K562 (cell line): ENCODE data around the gene AFF1. TPM values are rescaled to one million over a fixed set of nuclear protein-coding genes. Genes with fewer than 3 reads are reported as not detected.

Experiments
- ATAC-seq: fragments of 200-7000 bp; cut with Tn5 transposase; 3 replicates; pipeline ENCODE4 v1.9.1; 2020; ENCODE audit warnings: moderate library complexity
- BruUV-seq: library from RNA; stranded (reverse); fragments of 400-500 nt; replicated peaks from 2 replicates; lab custom pipeline; 2021; lab: Mats Ljungman, UMichigan
- CTCF ChIA-PET: fragments of 300-600 bp; formaldehyde crosslinking; extraction: SDS; loops from one replicate; lab custom pipeline; 2021; ENCODE audit warnings: low intra/inter-chr PET ratio; lab: Yijun Ruan, JAX
- POLR2A ChIA-PET: fragments of 300-600, 350-650 bp; sonication (Branson Sonifier 250); formaldehyde crosslinking; extraction: SDS; loops from one replicate; lab custom pipeline; 2021; ENCODE audit warnings: antibody characterized with exemption, inconsistent platforms; lab: Yijun Ruan, JAX
- DNase-seq, 4 experiments: peaks; one replicate each; pipeline versions ENCODE4 v3.0.0 to v3.0.0-alpha.2; 2011 to 2018; ENCODE audit warnings: low spot score in 3 of 4, mixed read lengths in 3 of 4; ENCODE audit errors: extremely low read depth in 1 of 4
- FAIRE-seq: peaks from 2 replicates; lab custom pipeline; 2011; peaks lifted over from hg19 to GRCh38; lab: Jason Lieb, UNC
- H2AFZ ChIP-seq: 2 replicates; pipeline ENCODE4 v1.6.0; 2011; ENCODE audit warnings: low read depth, low read length, control low read depth, inconsistent platforms
- H3K27ac ChIP-seq: fragments of 200-600 bp; 3 replicates; pipeline ENCODE4 v1.8.0; 2011; ENCODE audit warnings: low read depth, mild to moderate bottlenecking, control low read depth, inconsistent platforms, low read length, moderate library complexity, mixed read lengths; ENCODE audit errors: extremely low read depth
- H3K27me3 ChIP-seq, 2 experiments: fragments of 300-600 bp in 1 of 2; 2 replicates in 1 of 2; 3 replicates in 1 of 2; pipeline versions ENCODE4 v1.6.0 to v1.8.0; 2011; ENCODE audit warnings: inconsistent platforms in 2 of 2, low read length in 2 of 2, mild to moderate bottlenecking in 1 of 2, mixed read lengths in 1 of 2, moderate library complexity in 1 of 2; ENCODE audit not compliant: control insufficient read depth in 2 of 2, insufficient read depth in 2 of 2
- H3K36me3 ChIP-seq: fragments of 300-600 bp; 3 replicates; pipeline ENCODE4 v1.8.0; 2011; ENCODE audit warnings: mild to moderate bottlenecking, low read length, inconsistent platforms; ENCODE audit not compliant: control insufficient read depth, insufficient read depth
- H3K4me1 ChIP-seq, 2 experiments: fragments of 200-600 bp in 1 of 2; replicated peaks in 1 of 2; 2 replicates in 1 of 2; 3 replicates in 1 of 2; pipeline versions ENCODE4 v1.5.1 to v1.8.0; 2011; ENCODE audit warnings: inconsistent platforms in 2 of 2, low read length in 2 of 2, mild to moderate bottlenecking in 1 of 2, mixed read lengths in 1 of 2, moderate library complexity in 1 of 2; ENCODE audit not compliant: control insufficient read depth in 2 of 2, insufficient read depth in 2 of 2
- H3K4me2 ChIP-seq: 2 replicates; pipeline ENCODE4 v1.6.1; 2011; ENCODE audit warnings: low read length, control low read depth, inconsistent platforms, mixed read lengths; ENCODE audit not compliant: insufficient read depth
- H3K4me3 ChIP-seq: fragments of 200-600 bp; sonication (generic), shearing (Covaris generic); 2 replicates; pipeline ENCODE4 v1.5.1; 2016; ENCODE audit warnings: control low read depth, inconsistent platforms
- H3K79me2 ChIP-seq: fragments of 200-600 bp; 3 replicates; pipeline ENCODE4 v1.8.0; 2011; ENCODE audit warnings: low read length, inconsistent platforms; ENCODE audit not compliant: control insufficient read depth, insufficient read depth
- H3K9ac ChIP-seq, 2 experiments: 2 replicates each; pipeline versions ENCODE4 v1.6.0 to v1.6.1; 2011; ENCODE audit warnings: low read depth in 2 of 2, low read length in 2 of 2, control low read depth in 1 of 2, inconsistent platforms in 1 of 2, mild to moderate bottlenecking in 1 of 2, mixed read lengths in 1 of 2; ENCODE audit not compliant: insufficient read depth in 1 of 2
- H3K9me1 ChIP-seq: one replicate; pipeline ENCODE4 v1.6.0; 2011; ENCODE audit warnings: inconsistent platforms, mild to moderate bottlenecking, low read length, moderate library complexity; ENCODE audit not compliant: control insufficient read depth, insufficient read depth
- H3K9me3 ChIP-seq: replicated peaks from 2 replicates; pipeline ENCODE4 v1.5.1; 2011; ENCODE audit warnings: low read depth, low read length, inconsistent platforms; ENCODE audit not compliant: control insufficient read depth, insufficient read depth
- H4K20me1 ChIP-seq: replicated peaks from 2 replicates; pipeline ENCODE4 v1.6.1; 2011; ENCODE audit warnings: low read length, inconsistent platforms, mixed read lengths; ENCODE audit not compliant: control insufficient read depth, insufficient read depth
- ERF ChIP-seq: fragments of 450-650 bp; formaldehyde crosslinking; IDR thresholded peaks from 2 replicates; pipeline ENCODE4 v1.4.0; 2020; ENCODE audit warnings: mild to moderate bottlenecking, mixed read lengths
- GABPB2 ChIP-seq: fragments of 250-450 bp; sonication (Bioruptor Pico); conservative IDR thresholded peaks from 2 replicates; pipeline ENCODE4 v1.5.1; 2021; ENCODE audit warnings: mild to moderate bottlenecking
- RBM25 ChIP-seq: fragments of 200-400 bp; formaldehyde crosslinking; IDR thresholded peaks from 2 replicates; pipeline ENCODE4 v1.6.1; 2018; ENCODE audit warnings: low read length, low read depth, moderate library complexity; ENCODE audit not compliant: severe bottlenecking
- ZNF174 ChIP-seq: fragments of 250-450 bp; sonication (Bioruptor Pico); IDR thresholded peaks from 2 replicates; pipeline ENCODE4 v1.4.0; 2020; ENCODE audit warnings: mild to moderate bottlenecking
- ZNF41 ChIP-seq: fragments of 250-450 bp; sonication (Bioruptor Pico); conservative IDR thresholded peaks from 2 replicates; pipeline ENCODE4 v1.4.0; 2020; ENCODE audit warnings: mild to moderate bottlenecking
- WGBS: fragments of 100-300 bp; shearing (Covaris generic); methylation state at CpG from one replicate; pipeline ENCODE4 v1.1.6; 2016; ENCODE audit warnings: low coverage, mixed read lengths; ENCODE audit not compliant: insufficient coverage; ENCODE audit errors: missing lambda C conversion rate; 5-methylcytosine and 5-hydroxymethylcytosine counted together
- in situ Hi-C: fragments of 300-500 bp; cut with MboI; formaldehyde crosslinking; loops from 4 replicates; pipeline ENCODE4 v1.15.0; 2018; ENCODE audit warnings: inconsistent platforms, mixed read lengths
- intact Hi-C: fragments of 100-400 bp; cut with micrococcal nuclease; formaldehyde crosslinking; loops from 2 replicates; pipeline ENCODE4 v1.14.2; 2022
- polyA plus RNA-seq, 8 experiments: library from polyadenylated mRNA; depleted of rRNA in 4 of 8; stranded (reverse) in 5 of 8; unstranded in 3 of 8; fragments of >200 nt; fragmentation: Nextera tagmentation in 2 of 8; fragmentation: Illumina TruSeq in 1 of 8; extraction: Ambion mirVana in 2 of 8; extraction: Trizol in 1 of 8; gene quantifications; 2 replicates each; pipeline versions ENCODE4 v1.2.1 to v1.2.3, GENCODE V29; 2011 to 2014; ENCODE audit warnings: inconsistent platforms in 1 of 8, missing spikeins in 1 of 8
- total RNA-seq, 7 experiments: library from RNA; depleted of rRNA in 6 of 7; stranded (reverse); fragments of >200 nt in 6 of 7; fragmentation: Illumina TruSeq in 2 of 7; extraction: Trizol in 2 of 7; gene quantifications; 2 replicates each; pipeline versions ENCODE4 v1.2.1 to v1.2.3, GENCODE V29; 2011 to 2021; ENCODE audit warnings: low replicate concordance in 1 of 7
- TF ChIP-seq, protein P1 (sequence below): sonication (generic); formaldehyde crosslinking; IDR thresholded peaks from 2 replicates; pipeline ENCODE4 v1.4.0; 2020; ENCODE audit warnings: mild to moderate bottlenecking, missing genetic modification reagents
- TF ChIP-seq, protein P2 (sequence below): fragments of 450-650 bp; formaldehyde crosslinking; IDR thresholded peaks from 2 replicates; pipeline ENCODE4 v1.4.0; 2022; ENCODE audit warnings: missing genetic modification characterization
- TF ChIP-seq, protein P3 (sequence below): fragments of 250-450 bp; sonication (Bioruptor Pico); IDR thresholded peaks from 2 replicates; pipeline ENCODE4 v1.5.0; 2021; ENCODE audit warnings: mild to moderate bottlenecking, moderate library complexity

The AFF1 gene
- total and polyA plus RNA-seq, 9 of the 15 experiments (the other 6 are each of a cell fraction or from before 2014, with no cell fraction given): 4.1 to 47.5 (median 17.2) TPM

DNA sequence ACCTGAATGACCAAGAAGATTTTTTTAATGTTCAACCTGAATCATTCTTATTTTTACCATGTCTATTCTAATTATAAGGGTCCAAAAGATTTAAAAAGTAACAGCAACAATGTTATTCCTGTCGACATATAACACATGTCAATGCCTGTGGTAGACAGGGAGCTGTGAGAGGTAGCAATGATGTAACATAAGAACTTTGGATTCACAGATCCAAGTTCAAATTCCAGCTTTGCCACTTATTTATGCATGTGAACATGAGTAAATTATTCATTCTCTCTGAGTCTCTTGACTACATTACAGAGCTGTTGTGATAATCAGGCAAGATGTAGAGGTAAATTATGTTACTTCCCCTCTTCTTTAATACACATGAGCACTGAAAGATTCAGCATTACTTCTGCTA lies 231.1 kb downstream of the AFF1 start:
- no peak overlapping the region for H3K27ac ChIP-seq
- H3K9me1 ChIP-seq: no peaks in the 10 kb centered on the region
- no peak overlapping the region for H3K4me3 ChIP-seq
- 81% methylated on average over 1 of the region's 1 CpG for WGBS
- no peak overlapping the region for H2AFZ ChIP-seq
- H3K9ac ChIP-seq: no peak overlapping the region
- no peaks in the 10 kb centered on the region for H4K20me1 ChIP-seq
- BruUV-seq: no TSS peak
- H3K9me3 ChIP-seq: no peaks in the 10 kb centered on the region
- ATAC-seq: no peak
- no peaks in the 10 kb centered on the region for H3K27me3 ChIP-seq
- intact Hi-C loops (no loop called here), in situ Hi-C loops (no loop called here)
- no peak for DNase-seq
- no peaks in the 10 kb centered on the region for H3K79me2 ChIP-seq
- H3K4me1 ChIP-seq: peaks cover 0 to 3% of the 10 kb centered on the region in 2 experiments; a peak in 1 of 5 replicates
- FAIRE-seq: no peak
- CTCF ChIA-PET: no interaction called here
- no peak overlapping the region for H3K4me2 ChIP-seq
- POLR2A ChIA-PET: no interaction called here
- TF ChIP-seq, protein P1, sequence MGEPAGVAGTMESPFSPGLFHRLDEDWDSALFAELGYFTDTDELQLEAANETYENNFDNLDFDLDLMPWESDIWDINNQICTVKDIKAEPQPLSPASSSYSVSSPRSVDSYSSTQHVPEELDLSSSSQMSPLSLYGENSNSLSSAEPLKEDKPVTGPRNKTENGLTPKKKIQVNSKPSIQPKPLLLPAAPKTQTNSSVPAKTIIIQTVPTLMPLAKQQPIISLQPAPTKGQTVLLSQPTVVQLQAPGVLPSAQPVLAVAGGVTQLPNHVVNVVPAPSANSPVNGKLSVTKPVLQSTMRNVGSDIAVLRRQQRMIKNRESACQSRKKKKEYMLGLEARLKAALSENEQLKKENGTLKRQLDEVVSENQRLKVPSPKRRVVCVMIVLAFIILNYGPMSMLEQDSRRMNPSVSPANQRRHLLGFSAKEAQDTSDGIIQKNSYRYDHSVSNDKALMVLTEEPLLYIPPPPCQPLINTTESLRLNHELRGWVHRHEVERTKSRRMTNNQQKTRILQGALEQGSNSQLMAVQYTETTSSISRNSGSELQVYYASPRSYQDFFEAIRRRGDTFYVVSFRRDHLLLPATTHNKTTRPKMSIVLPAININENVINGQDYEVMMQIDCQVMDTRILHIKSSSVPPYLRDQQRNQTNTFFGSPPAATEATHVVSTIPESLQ: no peak
- TF ChIP-seq ZNF174 (CRISPR knock-in tag): no peak
- TF ChIP-seq, protein P2, sequence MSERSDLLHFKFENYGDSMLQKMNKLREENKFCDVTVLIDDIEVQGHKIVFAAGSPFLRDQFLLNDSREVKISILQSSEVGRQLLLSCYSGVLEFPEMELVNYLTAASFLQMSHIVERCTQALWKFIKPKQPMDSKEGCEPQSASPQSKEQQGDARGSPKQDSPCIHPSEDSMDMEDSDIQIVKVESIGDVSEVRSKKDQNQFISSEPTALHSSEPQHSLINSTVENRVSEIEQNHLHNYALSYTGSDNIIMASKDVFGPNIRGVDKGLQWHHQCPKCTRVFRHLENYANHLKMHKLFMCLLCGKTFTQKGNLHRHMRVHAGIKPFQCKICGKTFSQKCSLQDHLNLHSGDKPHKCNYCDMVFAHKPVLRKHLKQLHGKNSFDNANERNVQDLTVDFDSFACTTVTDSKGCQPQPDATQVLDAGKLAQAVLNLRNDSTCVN (CRISPR knock-in tag): no peak
- TF ChIP-seq, protein P3, sequence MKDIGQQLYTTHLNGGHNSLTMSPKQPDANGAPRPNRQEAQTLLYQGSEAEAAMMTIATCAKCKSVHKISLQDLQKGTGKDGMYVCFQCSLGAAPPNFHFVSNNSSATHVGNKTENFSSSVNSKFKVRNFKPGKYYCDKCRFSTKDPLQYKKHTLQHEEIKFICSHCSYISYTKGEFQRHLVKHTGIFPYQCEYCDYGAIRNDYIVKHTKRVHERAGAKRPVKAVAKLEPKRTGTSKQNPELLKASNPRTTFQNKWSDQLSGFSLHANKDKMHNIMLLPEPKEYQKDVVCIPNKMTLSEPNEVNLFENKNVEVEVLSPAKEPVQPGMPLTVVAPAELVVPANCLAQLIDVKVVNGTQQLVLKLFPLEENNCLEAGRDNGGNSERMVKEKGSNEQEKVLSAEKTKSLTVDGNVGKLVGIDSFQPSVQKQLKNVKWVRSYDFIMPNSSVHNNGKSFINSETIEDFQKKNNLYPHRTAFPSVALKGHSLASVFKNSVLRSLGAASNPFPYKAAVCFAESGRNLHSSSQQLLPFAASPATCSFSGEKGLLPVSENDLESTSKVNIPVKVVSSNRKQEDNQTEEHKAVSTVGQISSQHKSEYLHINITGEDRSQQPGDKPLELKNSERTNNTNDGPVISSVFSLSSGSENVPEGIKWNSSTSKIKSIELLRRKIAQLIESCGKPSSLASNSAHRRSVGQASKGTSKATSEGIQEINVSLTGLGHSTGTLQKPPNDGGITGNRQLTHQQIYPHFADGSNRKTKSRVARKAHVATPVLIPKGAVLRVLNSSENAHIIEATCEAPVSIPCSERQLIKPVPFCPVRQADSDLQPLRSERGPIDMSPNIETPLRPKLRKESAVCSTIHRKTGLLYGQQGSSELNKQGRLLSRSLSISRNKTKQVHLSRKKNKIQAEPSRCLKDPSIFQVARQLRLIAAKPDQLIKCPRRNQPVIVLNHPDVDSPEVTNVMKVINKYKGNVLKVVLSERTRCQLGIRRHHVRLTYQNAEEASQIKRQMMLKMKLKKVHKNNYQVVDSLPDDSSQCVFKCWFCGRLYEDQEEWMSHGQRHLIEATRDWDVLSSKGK (CRISPR knock-in tag): no peak
- no peak for TF ChIP-seq ZNF41 (CRISPR knock-in tag)
- no peak for TF ChIP-seq RBM25
- no peak for TF ChIP-seq ERF (CRISPR knock-in tag)
- no peak for TF ChIP-seq GABPB2 (CRISPR knock-in tag)
- TF ChIP-seq, all 486 proteins: peak for 0
- peaks cover 45% of the 10 kb centered on the region; the same call in 2 of the 3 replicates for H3K36me3 ChIP-seq
